ENCODE measurements around the gene CYP4F3.

DNA sequence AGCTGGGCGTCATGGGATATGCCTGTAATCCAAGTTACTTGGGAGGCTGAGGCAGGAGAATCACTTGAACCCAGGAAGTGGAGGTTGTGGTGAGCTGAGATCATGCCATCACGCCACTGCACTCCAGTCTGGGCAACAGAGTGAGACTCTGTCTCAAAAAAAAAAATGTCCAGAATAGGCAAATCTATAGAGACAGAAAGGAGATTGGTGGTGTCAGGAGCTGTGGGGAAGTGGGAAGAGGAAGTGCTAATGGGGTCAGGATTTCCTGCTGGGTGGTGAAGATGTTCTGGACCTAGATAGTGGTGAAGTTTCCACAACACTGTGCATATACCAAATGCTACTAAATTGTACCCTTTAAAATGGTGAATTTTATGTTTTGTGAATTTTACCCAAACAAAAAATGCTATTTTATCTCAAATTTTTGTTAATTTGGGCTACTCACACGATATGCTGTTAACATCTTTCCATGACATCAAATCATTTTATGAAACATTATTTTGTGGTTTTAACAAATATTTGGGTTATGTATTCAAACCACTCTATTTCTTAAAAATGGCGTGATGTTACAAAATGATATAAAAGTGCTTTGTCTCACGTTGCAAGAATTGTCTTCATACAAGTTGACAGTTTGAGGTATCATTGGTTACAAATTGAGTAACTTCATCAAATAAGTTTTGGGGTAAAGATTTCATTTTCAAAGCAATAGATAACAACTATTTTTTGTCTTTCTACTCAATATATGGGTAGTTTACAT lies 7.4 kb upstream of the CYP4F3 start:
- TF ChIP-seq ZNF501 (CRISPR knock-in tag; IDR thresholded peaks at IDR 0.05) (no peak), TAF1 (CRISPR knock-in tag; IDR thresholded peaks at IDR 0.05) (no peak), MEIS1 (CRISPR knock-in tag; IDR thresholded peaks at IDR 0.05; ENCODE audit: borderline replicate concordance) (no peak)

Data from HepG2 (cell line).